HG02759 (cell line): Measurements from ENCODE around the gene BUB1B.

Experiments
- ATAC-seq: cut with Tn5 transposase; IDR thresholded peaks from one replicate; pipeline ENCODE4 v1.9.1; 2021; ENCODE audit warnings: mild to moderate bottlenecking, moderate library complexity; ENCODE audit not compliant: unreplicated experiment

The BUB1B gene

GRCh38 chr15:40175160-40175559 lies 14.3 kb downstream of the BUB1B start:
- ATAC-seq: no peak

- ATAC-seq: no peak
Measured at GRCh38 chr15:40182358-40183029, 21.6 kb downstream of the BUB1B start.

- no peak for ATAC-seq
Measured at GRCh38 chr15:40183636-40184463, 23.0 kb downstream of the BUB1B start.

GRCh38 chr15:40190591-40190990 lies 29.7 kb downstream of the BUB1B start:
- no peak for ATAC-seq

- no peak for ATAC-seq
Measured at GRCh38 chr15:40192942-40193341, 32.1 kb downstream of the BUB1B start.

- no peak for ATAC-seq
Measured at GRCh38 chr15:40197434-40197833, 36.6 kb downstream of the BUB1B start.

- no peak for ATAC-seq
Measured at GRCh38 chr15:40198355-40199085, 37.7 kb downstream of the BUB1B start.

GRCh38 chr15:40204100-40204499 lies 43.2 kb downstream of the BUB1B start:
- ATAC-seq: no peak

- peak; percentile 62 for ATAC-seq
Measured at GRCh38 chr15:40217166-40217824, 56.4 kb downstream of the BUB1B start.

GRCh38 chr15:40219801-40220200 lies 58.9 kb downstream of the BUB1B start:
- ATAC-seq: no peak

GRCh38 chr15:40222131-40222530 lies 61.3 kb downstream of the BUB1B start:
- ATAC-seq: no peak

- ATAC-seq: no peak
Measured at GRCh38 chr15:40226736-40227135, 65.9 kb downstream of the BUB1B start.

- ATAC-seq: no peak
Measured at GRCh38 chr15:40229316-40229715, 68.4 kb downstream of the BUB1B start.

GRCh38 chr15:40229956-40230355 lies 69.1 kb downstream of the BUB1B start:
- no peak for ATAC-seq

- no peak for ATAC-seq
Measured at GRCh38 chr15:40232625-40233070, 71.8 kb downstream of the BUB1B start.

GRCh38 chr15:40233727-40234577 lies 73.1 kb downstream of the BUB1B start:
- ATAC-seq: no peak

- no peak for ATAC-seq
Measured at GRCh38 chr15:40234783-40235182, 73.9 kb downstream of the BUB1B start.

- no peak for ATAC-seq
Measured at GRCh38 chr15:40235201-40235885, 74.5 kb downstream of the BUB1B start.

- ATAC-seq: peak; percentile 56
Measured at GRCh38 chr15:40238532-40239403, 77.9 kb downstream of the BUB1B start, which contains the start of gene PAK6. PAK6 (plus strand) TSS chr15:40239063; CDS start chr15:40264786, 25,723 bp downstream.
